H9 (cell line): ENCODE results near the gene TUBB1. TPM values are rescaled to one million over a fixed set of nuclear protein-coding genes. Genes with fewer than 3 reads are reported as not detected.

Experiments
- DNase-seq: peaks from one replicate; pipeline ENCODE4 v3.0.0-alpha.2; 2017
- H2AFZ ChIP-seq: one replicate; pipeline ENCODE4 v1.6.1; 2013; ENCODE audit warnings: mild to moderate bottlenecking, low read length, control low read depth, moderate library complexity
- H2AK5ac ChIP-seq: 2 replicates; pipeline ENCODE4 v1.6.1; 2013; ENCODE audit warnings: low read length, control low read depth, mixed read lengths; ENCODE audit not compliant: insufficient read length
- H2BK120ac ChIP-seq: one replicate; pipeline ENCODE4 v1.6.1; 2013; ENCODE audit warnings: low read depth, mild to moderate bottlenecking, low read length, control low read depth, inconsistent platforms; ENCODE audit not compliant: poor library complexity, severe bottlenecking
- H2BK12ac ChIP-seq: 2 replicates; pipeline ENCODE4 v1.6.1; 2013; ENCODE audit warnings: low read length, control low read depth, mixed read lengths, low read depth; ENCODE audit not compliant: insufficient read length
- H2BK15ac ChIP-seq: 2 replicates; pipeline ENCODE4 v1.6.1; 2013; ENCODE audit warnings: low read depth, low read length, control low read depth
- H2BK20ac ChIP-seq: one replicate; pipeline ENCODE4 v1.6.1; 2013; ENCODE audit warnings: low read depth, mild to moderate bottlenecking, low read length, control low read depth, inconsistent platforms; ENCODE audit not compliant: poor library complexity, severe bottlenecking
- H2BK5ac ChIP-seq: 2 replicates; pipeline ENCODE4 v1.6.1; 2013; ENCODE audit warnings: low read length, control low read depth, mixed read lengths; ENCODE audit not compliant: insufficient read length
- H3K14ac ChIP-seq: 2 replicates; pipeline ENCODE4 v1.6.1; 2013; ENCODE audit warnings: low read length, control low read depth; ENCODE audit not compliant: insufficient read depth
- H3K18ac ChIP-seq: 2 replicates; pipeline ENCODE4 v1.6.1; 2013; ENCODE audit warnings: low read depth, mild to moderate bottlenecking, mixed read lengths, low read length, control low read depth; ENCODE audit not compliant: insufficient read length
- H3K23ac ChIP-seq: 2 replicates; pipeline ENCODE4 v1.6.1; 2013; ENCODE audit warnings: low read length, control low read depth, mixed read lengths, low read depth; ENCODE audit not compliant: insufficient read length
- H3K23me2 ChIP-seq: 2 replicates; pipeline ENCODE4 v1.6.1; 2013; ENCODE audit warnings: low read depth, mild to moderate bottlenecking, mixed read lengths, low read length, control low read depth; ENCODE audit not compliant: insufficient read length, poor library complexity, severe bottlenecking
- H3K27ac ChIP-seq: 2 replicates; pipeline ENCODE4 v1.5.1; 2013; ENCODE audit warnings: low read length, control low read depth, mixed read lengths, low read depth; ENCODE audit not compliant: insufficient read length
- H3K27me3 ChIP-seq: 2 replicates; pipeline ENCODE4 v1.6.1; 2013; ENCODE audit warnings: low read length, control low read depth, inconsistent platforms; ENCODE audit not compliant: insufficient read depth
- H3K4ac ChIP-seq: 2 replicates; pipeline ENCODE4 v1.6.1; 2013; ENCODE audit warnings: low read depth, mild to moderate bottlenecking, control low read depth, inconsistent platforms, low read length, moderate library complexity
- H3K4me1 ChIP-seq: 2 replicates; pipeline ENCODE4 v1.6.1; 2013; ENCODE audit warnings: low read length, control low read depth, inconsistent platforms; ENCODE audit not compliant: insufficient read depth
- H3K4me2 ChIP-seq: 2 replicates; pipeline ENCODE4 v1.6.1; 2013; ENCODE audit warnings: low read length, control low read depth, mixed read lengths; ENCODE audit not compliant: insufficient read length, insufficient read depth
- H3K56ac ChIP-seq: 2 replicates; pipeline ENCODE4 v1.6.1; 2013; ENCODE audit warnings: low read depth, mild to moderate bottlenecking, mixed read lengths, low read length, control low read depth; ENCODE audit not compliant: insufficient read length
- H3K79me1 ChIP-seq: 2 replicates; pipeline ENCODE4 v1.6.1; 2013; ENCODE audit warnings: low read depth, mild to moderate bottlenecking, moderate library complexity, low read length, control low read depth, inconsistent platforms; ENCODE audit not compliant: insufficient read depth, poor library complexity, severe bottlenecking
- H3K79me2 ChIP-seq: 2 replicates; pipeline ENCODE4 v1.6.1; 2013; ENCODE audit warnings: low read length, control low read depth, inconsistent platforms; ENCODE audit not compliant: insufficient read depth
- H3K9ac ChIP-seq: 2 replicates; pipeline ENCODE4 v1.6.1; 2013; ENCODE audit warnings: low read length, control low read depth, mixed read lengths; ENCODE audit not compliant: insufficient read length; ENCODE audit errors: extremely low read depth
- H3K9me3 ChIP-seq: one replicate; pipeline ENCODE4 v1.6.1; 2013; ENCODE audit warnings: low read depth, low read length, inconsistent platforms; ENCODE audit not compliant: control insufficient read depth
- H3T11ph ChIP-seq: one replicate; pipeline ENCODE4 v1.6.1; 2013; ENCODE audit warnings: mild to moderate bottlenecking, low read length, control low read depth, inconsistent platforms
- H4K20me1 ChIP-seq: one replicate; pipeline ENCODE4 v1.6.1; 2013; ENCODE audit not compliant: control insufficient read depth, insufficient read length, insufficient read depth
- H4K5ac ChIP-seq: 2 replicates; pipeline ENCODE4 v1.6.1; 2013; ENCODE audit warnings: low read depth, mild to moderate bottlenecking, mixed read lengths, low read length, control low read depth; ENCODE audit not compliant: insufficient read length
- H4K8ac ChIP-seq: replicated peaks from 2 replicates; pipeline ENCODE4 v1.6.1; 2013; ENCODE audit warnings: low read length, control low read depth, mixed read lengths, low read depth; ENCODE audit not compliant: insufficient read length
- H4K91ac ChIP-seq: 2 replicates; pipeline ENCODE4 v1.6.1; 2013; ENCODE audit warnings: low read depth, mild to moderate bottlenecking, moderate library complexity, mixed read lengths, low read length, control low read depth; ENCODE audit not compliant: insufficient read length
- H3K27ac Mint-ChIP-seq, 3 experiments: 2 replicates in 2 of 3; 3 replicates in 1 of 3; pipeline ENCODE4 v1.8.0; 2020 to 2021; ENCODE audit warnings: mixed read lengths in 3 of 3, mild to moderate bottlenecking in 1 of 3, moderate library complexity in 1 of 3
- H3K27me3 Mint-ChIP-seq: 2 replicates; pipeline ENCODE4 v1.8.0; 2021; ENCODE audit warnings: low read depth, mild to moderate bottlenecking, moderate library complexity, mixed read lengths
- H3K36me3 Mint-ChIP-seq, 3 experiments: 2 replicates in 2 of 3; 3 replicates in 1 of 3; pipeline ENCODE4 v1.8.0; 2020 to 2021; ENCODE audit warnings: low read depth in 3 of 3, mixed read lengths in 3 of 3; ENCODE audit not compliant: insufficient read depth in 1 of 3
- H3K4me1 Mint-ChIP-seq, 2 experiments: 2 replicates each; pipeline ENCODE4 v1.8.0; 2020; ENCODE audit warnings: mixed read lengths in 2 of 2
- H3K4me3 Mint-ChIP-seq, 2 experiments: 2 replicates in 1 of 2; 3 replicates in 1 of 2; pipeline ENCODE4 v1.8.0; 2020 to 2021; ENCODE audit warnings: mild to moderate bottlenecking in 2 of 2, mixed read lengths in 2 of 2, moderate library complexity in 1 of 2
- H3K9me3 Mint-ChIP-seq, 2 experiments: 2 replicates in 1 of 2; 3 replicates in 1 of 2; pipeline ENCODE4 v1.8.0; 2020; ENCODE audit warnings: mild to moderate bottlenecking in 2 of 2, mixed read lengths in 2 of 2, moderate library complexity in 1 of 2
- WGBS: extraction: QIAGEN DNeasy Blood & Tissue Kit; methylation state at CpG from one replicate; pipeline ENCODE4 v1.1.7; 2013; ENCODE audit warnings: missing lambda C conversion rate, low lambda C conversion rate, mixed read lengths; ENCODE audit not compliant: insufficient read length; ENCODE audit errors: extremely low coverage; 5-methylcytosine and 5-hydroxymethylcytosine counted together
- total RNA-seq: library from RNA; stranded (reverse); gene quantifications from 2 replicates; pipeline ENCODE4 v1.2.1, GENCODE V29; 2021
- TF ChIP-seq, protein P1 (sequence below): fragments of 200-600 bp; sonication (generic); conservative IDR thresholded peaks from 3 replicates; pipeline ENCODE4 v1.8.0; 2021; ENCODE audit warnings: antibody characterized with exemption, mild to moderate bottlenecking

Gene TUBB1
- total RNA-seq, 1 experiment from 2014 or later: not detected

DNA sequence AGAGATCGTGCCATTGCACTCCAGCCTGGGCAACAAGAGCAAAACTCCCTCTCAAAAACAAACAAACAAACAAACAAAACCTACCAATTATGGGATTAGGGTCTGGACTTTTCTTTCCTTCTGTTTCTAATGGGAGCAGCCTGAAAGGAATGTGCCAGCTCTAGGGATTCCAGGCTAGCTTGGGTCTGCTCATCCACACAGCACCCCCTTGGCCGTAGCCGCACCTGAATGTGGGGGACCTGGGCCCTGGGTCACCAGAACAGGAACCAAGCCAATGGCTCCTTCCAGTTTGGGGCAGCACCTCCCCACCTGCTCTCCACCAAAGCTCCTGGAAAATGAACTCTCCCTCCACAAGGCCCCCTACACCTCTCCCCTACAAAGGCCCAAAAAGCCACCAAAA lies 18.9 kb upstream of the TUBB1 start:
- H3K4me1 Mint-ChIP-seq: peaks cover 11 to 14% of the 10 kb centered on the region in 2 experiments
- Histone ChIP-seq H2BK15ac (no peak overlapping the region), H3K56ac (no peak overlapping the region)

More for the DNA sequence above, 18.9 kb upstream of the TUBB1 start:
- no peak overlapping the region for H4K5ac ChIP-seq
- no peak overlapping the region for H3K27ac ChIP-seq
- H3K79me2 ChIP-seq: no peaks in the 10 kb centered on the region
- H3K9ac ChIP-seq: no peak overlapping the region
- no peak overlapping the region for H3K4me2 ChIP-seq
- H3K14ac ChIP-seq: no peak overlapping the region
- H2BK5ac ChIP-seq: no peak overlapping the region
- H3K27me3 ChIP-seq: no peaks in the 10 kb centered on the region
- Mint-ChIP-seq H3K9me3 (no peaks in the 10 kb centered on the region), H3K27me3 (peaks cover 1% of the 10 kb centered on the region), H3K36me3 (peaks cover 2 to 47% (median 43%) of the 10 kb centered on the region in 3 experiments; a peak in 5 of 7 replicates), H3K27ac (no peak overlapping the region; a peak in 1 of 7 replicates), H3K4me3 (no peak overlapping the region)
- TF ChIP-seq, protein P1, sequence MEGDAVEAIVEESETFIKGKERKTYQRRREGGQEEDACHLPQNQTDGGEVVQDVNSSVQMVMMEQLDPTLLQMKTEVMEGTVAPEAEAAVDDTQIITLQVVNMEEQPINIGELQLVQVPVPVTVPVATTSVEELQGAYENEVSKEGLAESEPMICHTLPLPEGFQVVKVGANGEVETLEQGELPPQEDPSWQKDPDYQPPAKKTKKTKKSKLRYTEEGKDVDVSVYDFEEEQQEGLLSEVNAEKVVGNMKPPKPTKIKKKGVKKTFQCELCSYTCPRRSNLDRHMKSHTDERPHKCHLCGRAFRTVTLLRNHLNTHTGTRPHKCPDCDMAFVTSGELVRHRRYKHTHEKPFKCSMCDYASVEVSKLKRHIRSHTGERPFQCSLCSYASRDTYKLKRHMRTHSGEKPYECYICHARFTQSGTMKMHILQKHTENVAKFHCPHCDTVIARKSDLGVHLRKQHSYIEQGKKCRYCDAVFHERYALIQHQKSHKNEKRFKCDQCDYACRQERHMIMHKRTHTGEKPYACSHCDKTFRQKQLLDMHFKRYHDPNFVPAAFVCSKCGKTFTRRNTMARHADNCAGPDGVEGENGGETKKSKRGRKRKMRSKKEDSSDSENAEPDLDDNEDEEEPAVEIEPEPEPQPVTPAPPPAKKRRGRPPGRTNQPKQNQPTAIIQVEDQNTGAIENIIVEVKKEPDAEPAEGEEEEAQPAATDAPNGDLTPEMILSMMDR: no peak
- H3K23ac ChIP-seq: no peak overlapping the region
- H3K4me1 ChIP-seq: no peaks in the 10 kb centered on the region
- no peaks in the 10 kb centered on the region for H3K79me1 ChIP-seq
- no peak overlapping the region for H2BK20ac ChIP-seq
- H3K23me2 ChIP-seq: no peaks in the 10 kb centered on the region
- no peak overlapping the region for H2BK120ac ChIP-seq
- H4K20me1 ChIP-seq: no peaks in the 10 kb centered on the region
- H2AK5ac ChIP-seq: no peak overlapping the region
- no peak overlapping the region for H2AFZ ChIP-seq
- no peak overlapping the region for H3K4ac ChIP-seq
- H3T11ph ChIP-seq: no peak overlapping the region
- DNase-seq: no peak
- no CpG with 5 or more reads among the region's 3 CpGs for WGBS
- H4K91ac ChIP-seq: no peak overlapping the region
- H3K9me3 ChIP-seq: no peaks in the 10 kb centered on the region
- no peak overlapping the region for H2BK12ac ChIP-seq
- H3K18ac ChIP-seq: no peak overlapping the region
- H4K8ac ChIP-seq: no peak overlapping the region
